HCT116 (cell line): ENCODE results near the gene POU2AF2. TPM values are rescaled to one million over a fixed set of nuclear protein-coding genes. Genes with fewer than 3 reads are reported as not detected.
"Not testable (repeated sequence)": the region's sequence is repeated elsewhere in the genome, so short reads cannot be mapped to it uniquely, and the experiment has no call there.

Experiments used
- ATAC-seq: fragments of 200-7000 bp; cut with Tn5 transposase; 2 replicates; pipeline ENCODE4 v1.9.1; 2020; ENCODE audit warnings: mild to moderate bottlenecking, moderate library complexity
- BruUV-seq: library from RNA; stranded (reverse); fragments of 400-500 nt; replicated peaks from 2 replicates; lab custom pipeline; 2021; lab: Mats Ljungman, UMichigan
- CTCF ChIA-PET: fragments of 300-600 bp; sonication (Branson Sonifier 250); formaldehyde crosslinking; loops from one replicate; lab custom pipeline; 2021; ENCODE audit warnings: antibody characterized with exemption; lab: Charles Lee
- POLR2A ChIA-PET: fragments of 300-600, 350-600 bp; sonication (Branson Sonifier 250); formaldehyde crosslinking; loops from one replicate; lab custom pipeline; 2021; ENCODE audit warnings: antibody characterized with exemption; lab: Charles Lee
- RAD21 ChIA-PET, 2 experiments: fragments of 300-600 bp; sonication (Branson Sonifier 250); formaldehyde crosslinking; loops; one replicate each; lab custom pipeline; 2023; ENCODE audit warnings: low total read pairs in 2 of 2; ENCODE audit not compliant: uncharacterized antibody in 2 of 2, unreplicated experiment in 2 of 2, low non-redundant PET in 1 of 2; lab: Charles Lee
- DNase-seq: peaks from one replicate; pipeline ENCODE4 v3.0.0-alpha.2; 2010; ENCODE audit warnings: low read depth, low spot score
- H2AFZ ChIP-seq: fragments of 200-600 bp; shearing (Covaris generic), sonication (generic); 2 replicates; pipeline ENCODE4 v1.6.1; 2017; ENCODE audit warnings: low read depth, mixed run types, mixed read lengths, antibody characterized with exemption, low read length; ENCODE audit not compliant: poor library complexity, severe bottlenecking
- H3K27ac ChIP-seq: 2 replicates; pipeline ENCODE4 v1.5.1; 2012; ENCODE audit warnings: low read depth, low read length
- H3K27me3 ChIP-seq: fragments of 200-600 bp; sonication (generic); 2 replicates; pipeline ENCODE4 v1.6.1; 2016; ENCODE audit warnings: mixed run types, low read length, mixed read lengths; ENCODE audit not compliant: insufficient read depth
- H3K36me3 ChIP-seq, 2 experiments: fragments of 200-500 bp in 1 of 2; fragments of 200-600 bp in 1 of 2; sonication (Bioruptor generic) in 1 of 2; sonication (generic) in 1 of 2; 2 replicates each; pipeline versions ENCODE4 v1.5.1 to v1.6.1; 2014 to 2016; ENCODE audit warnings: low read length in 2 of 2, inconsistent platforms in 1 of 2, mixed read lengths in 1 of 2, mixed run types in 1 of 2; ENCODE audit not compliant: insufficient read depth in 2 of 2, control insufficient read depth in 1 of 2
- H3K4me1 ChIP-seq, 2 experiments: fragments of 200-600 bp in 1 of 2; sonication (generic) in 1 of 2; 2 replicates each; pipeline versions ENCODE4 v1.5.1 to v1.6.1; 2012 to 2017; ENCODE audit warnings: low read length in 2 of 2, inconsistent platforms in 1 of 2, mild to moderate bottlenecking in 1 of 2, mixed read lengths in 1 of 2, mixed run types in 1 of 2, moderate library complexity in 1 of 2; ENCODE audit not compliant: insufficient read depth in 2 of 2, control insufficient read depth in 1 of 2
- H3K4me2 ChIP-seq: fragments of 200-600 bp; sonication (generic); 2 replicates; pipeline ENCODE4 v1.6.1; 2017; ENCODE audit warnings: mixed run types, low read length, mixed read lengths
- H3K4me3 ChIP-seq, 2 experiments: fragments of 200-600 bp in 1 of 2; sonication (generic) in 1 of 2; replicated peaks in 1 of 2; 2 replicates each; pipeline ENCODE4 v1.5.1; 2011 to 2016; ENCODE audit warnings: low read length in 2 of 2, control low read depth in 1 of 2, low read depth in 1 of 2, mild to moderate bottlenecking in 1 of 2, mixed read lengths in 1 of 2, mixed run types in 1 of 2
- H3K79me2 ChIP-seq: fragments of 200-600 bp; sonication (generic); 2 replicates; pipeline ENCODE4 v1.6.1; 2017; ENCODE audit warnings: mild to moderate bottlenecking, mixed run types, low read length, moderate library complexity, mixed read lengths; ENCODE audit not compliant: insufficient read depth
- H3K9ac ChIP-seq: fragments of 200-600 bp; sonication (generic); 2 replicates; pipeline ENCODE4 v1.6.1; 2016; ENCODE audit warnings: low read length, mixed read lengths
- H3K9me2 ChIP-seq: fragments of 200-600 bp; sonication (generic), shearing (Covaris generic); 2 replicates; pipeline ENCODE4 v1.6.1; 2017; ENCODE audit warnings: mixed run types, mild to moderate bottlenecking, moderate library complexity; ENCODE audit not compliant: insufficient read depth
- H3K9me3 ChIP-seq, 2 experiments: fragments of 200-500 bp in 1 of 2; fragments of 200-600 bp in 1 of 2; sonication (Bioruptor generic) in 1 of 2; sonication (generic) in 1 of 2; 2 replicates each; pipeline ENCODE4 v1.6.1; 2014 to 2017; ENCODE audit warnings: low read length in 2 of 2, mixed read lengths in 2 of 2, inconsistent platforms in 1 of 2, low read depth in 1 of 2, mild to moderate bottlenecking in 1 of 2, mixed run types in 1 of 2, moderate library complexity in 1 of 2; ENCODE audit not compliant: control insufficient read depth in 1 of 2, insufficient read depth in 1 of 2
- H4K20me1 ChIP-seq: fragments of 200-600 bp; sonication (generic), shearing (Covaris generic); 2 replicates; pipeline ENCODE4 v1.6.1; 2017; ENCODE audit warnings: mixed run types, mild to moderate bottlenecking, moderate library complexity; ENCODE audit not compliant: insufficient read depth
- CBX3 ChIP-seq: IDR thresholded peaks from 2 replicates; pipeline ENCODE4 v1.6.1; 2012; ENCODE audit warnings: low read depth
- CEBPB ChIP-seq: IDR thresholded peaks from 2 replicates; pipeline ENCODE4 v1.6.1; 2012; ENCODE audit warnings: low read depth
- EGR1 ChIP-seq: IDR thresholded peaks from 2 replicates; pipeline ENCODE4 v1.6.1; 2012; ENCODE audit warnings: low read depth
- EZH2 ChIP-seq: fragments of 200-600 bp; sonication (generic); IDR thresholded peaks from 2 replicates; pipeline ENCODE4 v1.6.1; 2017; ENCODE audit warnings: antibody characterized with exemption, mixed run types
- JUND ChIP-seq: IDR thresholded peaks from 2 replicates; pipeline ENCODE4 v1.6.1; 2012
- SIN3A ChIP-seq: IDR thresholded peaks from 2 replicates; pipeline ENCODE4 v1.6.1; 2012; ENCODE audit warnings: low read depth
- TCF7L2 ChIP-seq: IDR thresholded peaks from 2 replicates; pipeline ENCODE4 v1.7.0; 2011; ENCODE audit warnings: borderline replicate concordance, inconsistent platforms; ENCODE audit not compliant: insufficient read depth, insufficient read length; ENCODE audit errors: extremely low read depth
- ZFX ChIP-seq: fragments of 450-650 bp; IDR thresholded peaks from 2 replicates; pipeline ENCODE4 v1.6.1; 2017
- ZNF274 ChIP-seq: fragments of 200-500 bp; sonication (Bioruptor generic); IDR thresholded peaks from 2 replicates; pipeline ENCODE4 v1.6.1; 2014; ENCODE audit warnings: mild to moderate bottlenecking, low read depth, low read length, inconsistent platforms
- intact Hi-C: fragments of 100-400 bp; cut with micrococcal nuclease; formaldehyde crosslinking; loops from 2 replicates; pipeline ENCODE4 v1.10.0; 2022
- total RNA-seq: library from RNA; stranded (reverse); gene quantifications from one replicate; pipeline ENCODE4 v1.2.1, GENCODE V29; 2021; ENCODE audit not compliant: unreplicated experiment
- TF ChIP-seq, protein P1 (sequence below): IDR thresholded peaks from 2 replicates; pipeline ENCODE4 v1.6.1; 2012

Gene POU2AF2
- total RNA-seq, 1 experiment from 2014 or later: not detected

DNA sequence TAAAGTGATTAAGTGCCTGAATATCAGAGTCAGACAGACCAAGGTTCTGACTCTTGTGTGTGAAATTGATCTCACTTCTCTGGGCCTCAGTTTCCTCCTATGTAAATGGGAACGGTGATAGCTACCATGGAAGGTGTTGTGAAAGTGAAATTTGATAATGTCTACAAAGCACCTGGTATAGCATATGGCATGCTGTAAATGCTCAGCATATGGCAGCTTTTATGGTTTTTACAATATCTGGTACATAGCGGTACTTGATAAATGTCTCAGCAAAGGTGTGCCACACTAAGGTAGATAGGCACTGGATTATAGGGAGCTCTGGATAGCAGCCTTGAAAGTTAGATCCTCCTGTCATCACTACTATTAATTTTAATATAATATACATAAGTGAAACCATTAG lies 19.9 kb downstream of the POU2AF2 start:
- no peak for ATAC-seq
- Histone ChIP-seq H3K36me3 (no peaks in the 10 kb centered on the region), H2AFZ (no peak overlapping the region), H3K9me3 (no peaks in the 10 kb centered on the region), H3K79me2 (no peaks in the 10 kb centered on the region), H3K9me2 (no peaks in the 10 kb centered on the region), H3K27me3 (peaks cover 49% of the 10 kb centered on the region), H3K27ac (no peak overlapping the region), H3K4me1 (no peaks in the 10 kb centered on the region), H4K20me1 (no peaks in the 10 kb centered on the region), H3K4me2 (no peak overlapping the region), H3K9ac (no peak overlapping the region), H3K4me3 (no peak overlapping the region)
- ChIA-PET CTCF (no interaction called here), RAD21 (no interaction called here), POLR2A (no interaction called here)
- no peak for DNase-seq
- intact Hi-C loops: no loop called here
- BruUV-seq: no TSS peak
- TF ChIP-seq JUND (no peak), EGR1 (no peak), EZH2 (no peak), TCF7L2 (no peak), CBX3 (no peak), ZNF274 (no peak), ZFX (no peak), CEBPB (no peak), SIN3A (no peak)
- TF ChIP-seq, protein P1, sequence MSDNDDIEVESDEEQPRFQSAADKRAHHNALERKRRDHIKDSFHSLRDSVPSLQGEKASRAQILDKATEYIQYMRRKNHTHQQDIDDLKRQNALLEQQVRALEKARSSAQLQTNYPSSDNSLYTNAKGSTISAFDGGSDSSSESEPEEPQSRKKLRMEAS: no peak

DNA sequence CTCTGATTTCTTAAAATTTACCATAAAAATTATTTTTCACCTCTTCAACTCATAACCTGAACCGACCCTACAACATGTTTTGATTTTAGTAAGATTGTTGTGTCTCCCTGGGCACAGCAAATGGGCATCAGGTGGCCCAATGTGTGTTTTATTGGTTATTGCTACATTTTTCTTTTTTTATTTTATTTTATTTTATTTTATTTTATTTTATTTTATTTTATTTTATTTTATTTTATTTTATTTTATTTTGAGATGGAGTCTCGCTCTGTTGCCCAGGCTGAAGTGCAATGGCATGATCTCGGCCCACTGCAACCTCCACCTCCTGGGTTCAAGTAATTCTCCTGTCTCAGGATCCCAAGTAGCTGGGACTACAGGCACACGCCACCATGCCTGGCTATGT lies 22.8 kb downstream of the POU2AF2 start:
- H3K27ac ChIP-seq, H2AFZ ChIP-seq, H4K20me1 ChIP-seq, POLR2A ChIA-PET, CTCF ChIA-PET, RAD21 ChIA-PET, H3K9me2 ChIP-seq, DNase-seq, H3K9me3 ChIP-seq, ATAC-seq, BruUV-seq, H3K4me2 ChIP-seq, H3K9ac ChIP-seq, intact Hi-C loops, H3K4me3 ChIP-seq, H3K79me2 ChIP-seq, H3K4me1 ChIP-seq, H3K36me3 ChIP-seq: not testable (repeated sequence)
- H3K27me3 ChIP-seq: peaks cover 33% of the 10 kb centered on the region
